ENCODE results near the gene ADI1.

DNA sequence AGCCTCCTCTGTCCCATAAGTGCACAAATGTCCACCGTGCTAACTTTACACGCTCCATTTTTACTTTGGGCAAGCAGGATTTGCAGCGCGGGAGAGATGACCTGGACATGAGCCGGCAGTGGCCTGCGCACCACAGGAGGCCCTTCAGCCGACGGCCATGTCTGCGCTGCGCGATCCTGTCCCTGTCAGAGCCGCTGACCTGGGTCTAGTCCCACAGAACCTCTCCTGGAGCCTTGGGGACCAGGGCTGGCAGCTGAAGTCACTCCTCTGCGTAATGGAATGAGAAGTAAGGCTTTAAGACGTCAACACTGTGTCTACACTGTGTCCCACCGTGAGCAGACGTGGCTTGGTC lies 29.6 kb downstream of the ADI1 start:
- TF ChIP-seq EZH2 (IDR thresholded peaks at IDR 0.05; ENCODE audit: insufficient read depth, poor library complexity, severe bottlenecking) (no peak), EZH2phosphoT487 (IDR thresholded peaks at IDR 0.05; ENCODE audit: insufficient read depth, low read depth) (no peak)
